ENCODE measurements around the gene MAST4. TPM values are rescaled to one million over a fixed set of nuclear protein-coding genes. Genes with fewer than 3 reads are reported as not detected.

MAST4 gene
- total and polyA plus RNA-seq, 2 of the 8 experiments (the other 6 are each of a cell fraction or from before 2014, with no cell fraction given) = 1.5 to 2.6 TPM

- Histone ChIP-seq H2BK20ac (ENCODE audit: low read length) (no peak overlapping the region), H3K79me2 (ENCODE audit: control insufficient read depth in 1 of 2, insufficient read depth in 2 of 2, low read length in 2 of 2) (no peaks in the 10 kb centered on the region), H3K4me1 (replicated peaks in 1 of 4; ENCODE audit: control insufficient read depth in 3 of 4, insufficient read depth in 4 of 4, low read length in 3 of 4) (peaks cover 3 to 17% (median 9%) of the 10 kb centered on the region in 4 experiments; a peak in 6 of 7 replicates), H3K4ac (replicated peaks; ENCODE audit: insufficient read length, low read depth, low read length) (no peak overlapping the region), H2AFZ (ENCODE audit: low read length) (peak overlapping the region; percentile 27), H3K79me1 (ENCODE audit: low read depth, low read length) (no peaks in the 10 kb centered on the region), H3K4me2 (ENCODE audit: insufficient read depth in 1 of 2, low read depth in 2 of 2, low read length in 2 of 2) (peak overlapping the region; percentile 84 to 91), H4K8ac (ENCODE audit: extremely low read depth, insufficient read depth, low read length) (no peak overlapping the region), H2AK5ac (ENCODE audit: low read depth, low read length) (no peak overlapping the region), H3K27ac (ENCODE audit: low read depth, low read length) (no peak overlapping the region), H3K23me2 (ENCODE audit: low read depth, low read length) (peaks cover 11% of the 10 kb centered on the region), H3K18ac (ENCODE audit: extremely low read depth, low read length) (no peak overlapping the region), H3K9ac (replicated peaks in 1 of 4; ENCODE audit: extremely low read depth in 1 of 4, low read depth in 3 of 4, low read length in 3 of 4) (0 out of 7 replicates have a peak overlapping the region, but pooled peaks of 1 of the 4 experiments have one; percentile 1), H4K5ac (ENCODE audit: insufficient read length, low read depth, low read length) (no peak overlapping the region), H3K56ac (replicated peaks; ENCODE audit: insufficient read length, low read depth, low read length) (no peak overlapping the region), H2BK5ac (ENCODE audit: low read depth, low read length) (no peak overlapping the region), H4K91ac (replicated peaks; ENCODE audit: insufficient read length, low read length) (no peak overlapping the region), H2BK12ac (ENCODE audit: low read depth, low read length) (peak overlapping the region; percentile 32), H3K4me3 (ENCODE audit: extremely low read depth in 1 of 4, insufficient read depth in 2 of 4, low read depth in 3 of 4, low read length in 4 of 4) (peak overlapping the region; percentile 28 to 55 (median 40); a peak in 7 of 8 replicates), H2BK120ac (replicated peaks; ENCODE audit: low read depth, low read length) (peak overlapping the region; percentile 38), H3K23ac (ENCODE audit: insufficient read length) (no peak overlapping the region), H3K36me3 (ENCODE audit: control insufficient read depth in 2 of 4, insufficient read depth in 4 of 4, low read length in 3 of 4) (no peaks in the 10 kb centered on the region), H4K20me1 (replicated peaks in 1 of 2; ENCODE audit: control insufficient read depth in 1 of 2, insufficient read depth in 2 of 2, low read length in 2 of 2) (no peaks in the 10 kb centered on the region), H3K14ac (ENCODE audit: insufficient read length) (no peak overlapping the region), H3K9me3 (ENCODE audit: insufficient read depth in 2 of 2, low read depth in 1 of 2, low read length in 1 of 2) (no peaks in the 10 kb centered on the region), H3K27me3 (replicated peaks in 1 of 4; ENCODE audit: control insufficient read depth in 3 of 4, extremely low read depth in 1 of 4, insufficient read depth in 3 of 4, low read length in 3 of 4) (no peaks in the 10 kb centered on the region), H2BK15ac (ENCODE audit: low read length) (no peak overlapping the region)
- DNase-seq (ENCODE audit: low read depth in 1 of 2, low spot score in 2 of 2) (peak in 1 of 2 experiments; percentile 57), FAIRE-seq (peak; percentile 82)
- ChIA-PET POLR2A (ENCODE audit: partially characterized antibody) (interaction anchor here (1.2 to 2.0 kb wide), 3 partner anchors 10 to 12 kb away, joined by 4 to 7 read pairs (median 4); no protein-coding TSS in a partner anchor), CTCF (ENCODE audit: partially characterized antibody) (interaction anchor here (1.0 to 2.9 kb wide), 5 partner anchors 11 to 36 kb away, joined by 3 to 16 read pairs (median 4); no protein-coding TSS in a partner anchor)
- TF ChIP-seq CTCF (IDR thresholded peaks at IDR 0.05; ENCODE audit: control extremely low read depth in 1 of 3, insufficient read depth in 1 of 3, low read depth in 1 of 3, low read length in 3 of 3) (no peak), SIN3A (conservative IDR thresholded peaks at IDR 0.05 in 1 of 2, IDR thresholded peaks at IDR 0.05 in 1 of 2; ENCODE audit: low read depth in 1 of 2, low read length in 2 of 2) (0 out of 4 replicates have a peak, but pooled peaks of 1 of the 2 experiments have one; percentile 19), RXRA (IDR thresholded peaks at IDR 0.05; ENCODE audit: insufficient read depth, low read depth, low read length) (no peak), YY1 (IDR thresholded peaks at IDR 0.05; ENCODE audit: low read depth, low read length) (0 out of 2 replicates have a peak, but pooled peaks have one; percentile 2), BRCA1 (IDR thresholded peaks at IDR 0.05; ENCODE audit: low read depth, low read length) (no peak), TBP (IDR thresholded peaks at IDR 0.05; ENCODE audit: low read depth, low read length) (0 out of 2 replicates have a peak, but pooled peaks have one; percentile 18), RBBP5 (IDR thresholded peaks at IDR 0.05; ENCODE audit: borderline replicate concordance, low read depth, low read length) (no peak)
- WGBS, 2 experiments (ENCODE audit: extremely low coverage in 1 of 2, insufficient coverage in 1 of 2, insufficient read length in 1 of 2, insufficient replicate concordance in 2 of 2, low coverage in 1 of 2, low lambda C conversion rate in 2 of 2, missing lambda C conversion rate in 1 of 2) = 13% methylated on average over 21 of the region's 21 CpGs; no CpG with 5 or more reads in 1 of the 2 experiments
Measured at GRCh38 chr5:66828548-66829357, 232.6 kb downstream of the MAST4 start.

All from H1 (cell line).